Measurements from ENCODE around the gene TMEM86B.
A peak's percentile ranks its signal among the peaks of the same experiment; 100 is the strongest.

Gene TMEM86B

GRCh38 chr19:55228403-55229031 lies at the start of gene TMEM86B:
Gene TMEM86B, minus strand, starts transcription at chr19:55228763. Its CDS starts 22 bp downstream, at chr19:55228741.
- no peak for DNase-seq (ENCODE audit: low read depth)

DNA sequence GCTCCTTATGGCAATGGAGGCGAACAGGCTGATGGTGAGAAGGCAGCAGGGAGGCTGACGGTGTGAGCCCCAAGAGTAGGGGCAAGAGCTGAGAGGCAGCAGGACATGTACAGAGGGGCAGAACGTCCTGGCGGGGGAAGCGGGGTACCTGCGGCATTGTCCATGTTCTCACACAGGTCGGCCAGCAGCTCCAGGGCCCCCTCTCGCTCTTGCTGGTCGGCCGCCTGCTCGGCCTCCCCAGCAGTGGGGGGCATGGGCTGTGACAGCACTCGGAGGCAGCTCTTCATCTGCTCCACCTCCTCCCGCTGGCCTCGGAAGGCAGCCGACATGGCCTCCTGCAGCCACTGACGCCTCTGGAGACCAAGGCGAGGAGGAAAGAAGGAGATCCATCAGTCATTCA lies 48.9 kb upstream of the TMEM86B start:
- DNase-seq (ENCODE audit: low read depth): no peak

DNA sequence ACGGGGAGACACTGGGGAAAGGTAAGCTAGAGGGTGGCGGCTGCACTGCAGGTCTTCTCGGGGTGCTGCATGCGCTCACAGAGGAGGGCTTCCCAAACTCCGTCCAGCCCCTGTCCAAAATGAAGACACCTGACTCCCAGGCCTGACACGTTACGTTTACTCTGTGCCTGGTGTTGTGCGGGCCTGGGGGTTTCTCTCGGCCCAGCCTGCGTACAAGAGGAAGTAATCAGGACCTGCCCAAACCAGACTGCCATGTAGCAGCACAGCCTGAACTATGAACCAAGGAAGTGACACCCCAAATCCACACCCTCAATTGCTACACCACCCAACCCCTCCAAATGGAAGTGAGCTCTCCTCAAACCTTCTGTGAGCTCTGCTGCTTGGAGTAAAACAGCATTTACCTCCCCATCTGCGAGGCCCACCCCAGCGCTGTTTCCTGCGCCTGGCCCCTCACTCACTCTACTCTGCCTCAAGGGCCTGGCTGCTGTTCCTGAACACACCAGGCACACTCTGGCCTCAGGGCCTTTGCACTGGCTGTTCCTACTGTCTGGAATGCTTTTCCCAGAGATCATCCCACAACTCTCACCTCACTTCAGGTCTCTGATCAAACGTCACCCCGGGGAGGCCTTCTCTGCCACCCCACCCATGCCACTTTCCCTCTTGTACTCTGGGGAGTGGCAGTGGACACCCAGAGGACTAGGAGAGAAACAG lies 48.3 kb upstream of the TMEM86B start:
- no peak for DNase-seq (ENCODE audit: low read depth)

DNA sequence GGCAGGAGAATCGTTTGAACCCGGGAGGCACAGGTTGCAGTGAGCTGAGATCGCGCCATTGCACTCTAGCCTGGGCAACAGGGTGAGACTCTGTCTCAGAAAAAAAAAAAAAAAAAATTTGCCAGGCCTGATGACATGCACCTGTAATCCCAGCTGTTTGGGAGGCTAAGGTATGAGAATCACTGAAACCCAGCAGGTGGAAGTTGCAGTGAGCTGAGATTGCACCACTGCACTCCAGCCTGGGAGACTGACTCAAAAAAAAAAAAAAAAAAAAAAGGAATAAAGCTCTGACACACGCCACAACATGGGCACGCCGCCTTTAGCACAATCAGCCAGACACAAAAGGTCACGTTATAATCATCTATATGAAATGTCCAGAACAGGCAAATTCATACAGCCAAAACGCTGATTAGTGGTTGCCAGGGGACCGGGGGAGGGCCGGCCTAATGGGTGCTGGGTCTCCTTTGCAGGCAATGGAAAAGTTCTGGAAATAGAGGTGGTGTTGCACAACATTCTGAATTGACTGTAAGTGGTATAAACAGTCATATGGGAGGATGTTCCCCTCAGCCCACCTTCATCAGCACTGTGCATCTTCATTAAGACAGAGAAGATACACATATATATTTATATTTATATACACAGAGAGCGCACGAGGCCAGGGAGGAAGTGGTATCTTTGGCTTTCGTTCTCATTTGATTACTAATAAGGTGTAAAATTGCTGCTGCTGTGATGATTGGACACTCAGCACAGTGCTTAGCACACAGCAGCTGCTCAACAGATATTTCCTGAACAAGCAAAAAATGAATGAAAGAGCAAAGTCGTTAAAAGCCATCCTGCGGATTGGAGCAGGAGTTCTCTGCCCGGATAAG lies 47.5 kb upstream of the TMEM86B start:
- no peak for DNase-seq (ENCODE audit: low read depth)

DNA sequence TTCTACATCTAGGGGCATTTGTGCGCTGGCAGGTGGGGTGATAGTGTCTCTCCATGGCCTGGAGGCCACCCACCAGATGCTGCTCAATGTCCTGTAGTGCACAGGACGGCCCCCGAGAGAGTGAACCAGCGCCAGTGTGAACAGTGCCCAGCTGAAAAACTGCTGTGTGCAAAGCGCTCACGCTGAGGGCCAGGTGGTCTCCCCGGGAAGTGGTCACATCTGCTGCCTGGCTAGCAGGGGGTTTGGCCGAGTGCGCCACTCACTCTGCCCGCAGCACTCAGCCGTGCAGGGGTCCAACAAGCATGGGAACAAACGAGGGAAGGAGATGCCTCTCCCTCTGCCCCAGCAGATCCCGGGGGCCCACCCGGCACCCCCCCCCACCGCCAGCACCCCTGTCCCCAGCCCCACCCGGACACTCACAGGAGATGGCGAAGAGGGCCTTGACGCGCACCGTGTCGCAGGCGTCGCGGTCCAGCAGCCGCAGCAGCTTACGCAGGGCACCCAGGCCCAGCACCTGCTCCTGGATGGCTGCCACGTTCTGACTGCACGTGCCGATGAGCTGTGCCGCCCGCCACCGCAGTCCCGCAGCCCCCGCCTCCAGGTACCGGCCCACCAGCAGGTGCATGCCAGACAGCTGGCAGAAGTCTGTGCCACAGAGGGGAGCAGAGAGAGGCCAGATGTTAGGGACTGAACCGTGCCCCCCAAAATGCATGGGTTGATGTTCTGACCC lies 45.6 kb upstream of the TMEM86B start:
- no peak for DNase-seq (ENCODE audit: low read depth)

GRCh38 chr19:55272142-55272541 lies 43.6 kb upstream of the TMEM86B start:
- DNase-seq (ENCODE audit: low read depth): no peak

DNA sequence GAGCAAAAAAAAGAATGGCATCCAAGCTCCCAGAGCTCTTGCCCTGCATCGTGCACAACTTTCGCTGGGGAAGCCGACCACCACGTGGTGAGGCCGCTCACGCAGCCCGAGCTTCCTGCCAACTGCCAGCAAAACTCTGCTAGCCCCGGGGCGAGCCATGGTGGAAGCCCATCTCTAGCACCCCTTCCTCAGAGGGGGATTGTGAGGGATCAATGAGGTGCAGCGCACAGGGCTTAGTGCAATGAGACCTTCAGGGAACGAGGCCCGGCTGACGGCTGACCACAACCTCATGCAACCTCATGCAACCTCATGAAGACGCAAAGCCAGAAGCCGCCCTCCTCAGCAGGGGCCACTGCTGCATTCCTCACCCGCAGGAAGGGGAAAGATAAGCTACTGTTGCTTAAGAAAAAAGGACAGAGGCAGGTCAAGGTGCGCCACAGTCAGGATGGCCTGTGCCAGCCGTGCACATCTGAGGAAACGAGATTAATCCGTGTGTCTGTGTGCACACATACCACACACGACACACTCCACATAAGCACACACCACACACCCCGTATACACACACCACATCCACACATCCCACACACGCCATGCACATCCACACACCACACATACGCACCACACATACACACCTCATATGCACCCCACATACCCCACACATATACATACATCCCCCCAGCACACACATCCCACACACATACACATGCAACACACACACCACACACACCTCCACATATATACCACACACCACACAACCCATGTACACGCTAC lies 41.8 kb upstream of the TMEM86B start:
- DNase-seq (ENCODE audit: low read depth): no peak

GRCh38 chr19:55269299-55269698 lies 40.7 kb upstream of the TMEM86B start:
- DNase-seq (ENCODE audit: low read depth): no peak

- no peak for DNase-seq (ENCODE audit: low read depth)
Observed at GRCh38 chr19:55266840-55267239, 38.3 kb upstream of the TMEM86B start.

DNA sequence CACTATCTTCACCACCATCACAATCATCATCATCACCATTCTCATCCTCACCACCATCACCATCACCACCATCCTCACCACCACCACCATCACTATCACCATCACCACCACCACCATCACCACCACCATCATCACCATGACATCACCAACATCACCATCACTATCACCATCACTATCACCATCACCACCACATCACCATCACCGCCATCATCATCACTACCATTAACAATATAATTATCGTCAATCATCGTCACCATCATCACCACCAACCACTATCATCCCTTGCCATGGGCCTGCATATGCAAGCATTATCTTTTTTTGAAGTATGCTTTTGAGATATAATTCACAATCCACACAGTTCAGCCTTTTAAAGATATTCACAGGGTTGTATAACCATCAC lies 37.8 kb upstream of the TMEM86B start:
- no peak for DNase-seq (ENCODE audit: low read depth)

GRCh38 chr19:55265723-55266386 lies 37.3 kb upstream of the TMEM86B start:
- DNase-seq (ENCODE audit: low read depth): no peak

DNA sequence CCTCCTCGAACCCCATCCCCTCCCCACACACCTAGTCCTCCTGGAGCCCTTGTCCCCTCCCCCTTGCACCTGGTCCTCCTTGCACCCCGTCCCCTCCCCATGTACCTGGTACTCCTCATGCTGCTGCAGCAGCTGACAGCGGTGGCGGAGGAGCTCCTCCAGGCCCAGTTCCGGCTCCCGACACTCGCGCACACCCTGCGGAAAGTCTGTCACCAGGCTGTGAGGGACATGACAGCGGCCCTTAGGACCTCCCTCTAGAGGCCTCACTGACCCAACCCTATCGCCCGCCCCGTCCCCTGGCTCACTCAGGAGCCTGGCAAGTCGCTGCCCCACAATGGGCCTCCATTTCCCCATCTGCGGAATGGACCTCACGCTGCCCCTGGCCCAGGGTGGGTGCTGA lies 36.6 kb upstream of the TMEM86B start:
- DNase-seq (ENCODE audit: low read depth): no peak

DNA sequence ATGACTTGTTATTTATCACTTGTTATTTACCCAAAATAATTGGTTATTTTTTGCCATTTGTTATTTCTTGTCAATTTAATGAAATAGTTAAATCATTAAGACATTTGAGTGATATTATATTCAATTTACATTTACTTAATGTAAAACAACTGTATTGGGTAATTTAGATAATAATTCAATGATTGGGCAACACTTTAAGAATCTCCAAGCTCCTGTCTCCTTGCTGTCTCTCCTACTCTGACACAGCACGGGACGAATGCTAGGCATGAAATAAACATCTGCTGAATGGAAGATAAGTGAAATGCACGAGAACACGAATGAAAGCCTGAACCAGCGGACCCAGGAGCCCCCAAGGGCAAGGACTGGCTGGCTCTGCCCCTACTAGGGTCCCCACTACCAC lies 36.0 kb upstream of the TMEM86B start:
- no peak for DNase-seq (ENCODE audit: low read depth)

DNA sequence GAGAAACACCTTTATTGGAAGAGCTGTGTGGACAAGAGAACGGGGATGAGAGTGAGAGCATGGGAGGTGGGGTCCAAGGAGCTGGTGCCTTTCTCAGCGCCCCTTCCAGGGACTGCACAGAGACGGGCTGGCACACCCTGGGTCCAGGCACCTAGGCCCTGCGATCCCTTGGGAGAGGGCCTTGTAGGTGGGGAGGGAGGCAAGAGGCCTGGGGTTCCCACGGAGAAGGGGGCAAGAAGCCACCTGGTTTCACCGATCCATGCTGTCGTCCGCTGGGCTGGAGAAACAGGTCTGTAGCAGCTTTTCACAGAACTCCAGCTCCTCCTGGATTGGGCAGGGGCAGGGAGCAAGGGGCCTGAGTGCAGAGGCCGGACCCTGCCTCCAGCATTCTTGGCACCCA lies 33.8 kb upstream of the TMEM86B start:
- DNase-seq (ENCODE audit: low read depth): no peak

DNA sequence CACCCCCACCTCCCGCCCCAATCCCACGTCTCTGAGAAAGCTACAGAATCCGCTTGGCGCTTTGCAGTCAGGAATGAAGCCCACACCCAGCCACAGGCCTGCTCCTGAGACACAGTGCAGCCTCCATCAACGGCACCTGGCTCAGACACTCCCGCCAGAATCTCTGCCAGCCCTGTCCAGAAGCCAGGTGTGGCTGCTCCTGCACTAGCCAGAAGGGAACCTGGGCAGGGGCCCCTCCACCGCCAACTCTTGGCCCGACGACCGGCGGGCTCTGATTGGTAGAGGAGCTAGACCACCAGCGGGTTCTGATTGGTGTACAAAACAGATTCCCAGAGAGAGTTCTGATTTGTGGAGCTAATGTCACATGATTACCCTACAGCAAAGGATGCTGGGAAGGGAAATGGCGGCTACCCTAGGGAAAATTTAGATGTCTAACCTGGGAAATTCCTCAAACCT lies 33.1 kb upstream of the TMEM86B start:
- no peak for DNase-seq (ENCODE audit: low read depth)

DNA sequence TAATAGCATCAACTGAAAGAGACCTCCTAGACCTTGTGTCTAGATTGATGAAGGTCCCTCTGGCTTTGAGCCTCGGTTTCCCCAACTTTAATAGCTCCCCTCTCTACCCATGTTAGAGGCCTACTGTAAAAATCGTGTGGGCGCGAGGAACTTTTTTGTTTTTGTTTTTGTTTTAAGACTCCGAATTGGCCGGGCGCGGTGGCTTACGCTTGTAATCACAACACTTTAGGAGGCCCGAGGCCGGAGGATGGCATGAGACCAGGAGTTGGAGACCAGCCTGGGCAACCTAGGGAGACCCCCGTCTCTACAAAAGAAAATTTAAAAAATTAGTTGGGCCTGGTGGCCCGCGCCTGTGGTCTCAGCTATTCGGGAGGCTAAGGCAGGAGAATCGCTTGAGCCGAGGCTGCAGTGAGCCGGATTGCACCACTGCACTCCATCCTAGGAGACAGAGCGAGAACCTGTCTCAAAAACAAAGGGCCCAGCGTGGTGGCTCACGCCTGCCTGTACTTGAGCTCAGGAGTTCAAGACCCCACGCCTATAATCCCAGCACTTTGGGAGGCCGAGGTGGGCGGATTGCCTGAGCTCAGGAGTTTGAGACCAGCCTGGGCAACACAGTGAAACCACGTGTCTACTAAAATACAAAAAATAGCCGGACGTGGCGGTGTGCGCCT lies 31.1 kb upstream of the TMEM86B start:
- DNase-seq (ENCODE audit: low read depth): no peak

DNA sequence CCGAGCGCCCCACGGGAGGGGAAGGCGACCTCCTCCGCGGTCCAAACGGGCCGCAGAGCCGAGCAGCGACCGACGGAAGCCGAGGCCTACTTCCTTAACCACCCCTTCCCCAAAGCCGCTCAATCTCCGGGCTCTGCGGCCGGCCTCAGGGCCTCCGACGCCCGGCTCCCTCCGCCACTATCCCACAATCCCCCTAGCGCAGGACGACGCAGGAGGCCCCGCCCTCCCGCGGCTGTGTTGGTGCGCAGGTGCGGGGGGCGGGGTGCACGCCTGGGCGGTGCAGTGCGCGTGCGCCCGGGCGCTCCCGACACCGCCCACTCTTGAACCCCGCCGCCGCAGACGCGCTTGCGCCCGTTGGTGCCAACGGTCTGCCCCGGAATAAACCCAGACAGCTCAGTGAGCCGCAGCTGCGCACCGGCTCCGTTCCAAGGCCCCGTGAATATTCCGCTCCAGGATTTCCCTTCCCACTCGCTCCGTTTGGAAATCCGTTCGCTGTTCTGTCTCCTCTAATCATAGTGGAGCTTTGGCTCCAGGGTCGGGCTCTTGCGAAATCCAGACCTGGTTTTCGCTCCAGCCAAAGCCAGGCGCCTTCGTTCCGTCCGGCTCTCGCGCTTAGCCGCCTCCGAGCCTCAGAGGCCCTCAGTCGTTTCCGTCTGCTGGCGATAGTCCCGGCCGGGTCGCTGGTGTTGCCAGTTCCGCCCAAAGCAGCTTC lies 30.4 kb upstream of the TMEM86B start, which contains the start of gene PPP6R1:
Gene PPP6R1, minus strand, starts transcription at position 190 of the 712 bp plus-strand sequence. CDS start 11,914 bp downstream, outside the sequence.
- peak; percentile 84 for DNase-seq (ENCODE audit: low read depth)

DNA sequence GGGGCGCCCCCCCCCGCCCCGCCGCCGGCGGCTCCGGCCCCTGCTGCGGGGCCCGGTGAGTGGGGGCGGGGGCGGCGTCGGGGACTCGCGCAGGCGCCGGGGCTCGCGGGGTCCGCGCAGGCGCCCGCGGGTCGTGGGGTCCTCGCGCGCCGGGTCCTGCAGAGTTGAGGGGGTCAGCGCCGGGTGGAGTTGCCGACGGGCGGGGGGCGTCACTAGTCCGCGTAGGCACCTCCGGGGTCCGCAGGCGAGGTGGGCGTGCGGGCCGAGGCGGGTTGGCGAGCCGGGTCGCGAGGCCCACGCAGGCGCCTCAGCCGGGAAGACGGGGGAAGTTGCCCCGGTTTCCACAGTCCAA lies 29.9 kb upstream of the TMEM86B start:
- no peak for DNase-seq (ENCODE audit: low read depth)
